Measurements from ENCODE around the gene GLIS1. TPM values are rescaled to one million over a fixed set of nuclear protein-coding genes. Genes with fewer than 3 reads are reported as not detected.

The GLIS1 gene
- total and polyA plus RNA-seq, 7 donors: 0.03 to 0.40 (median 0.15) TPM

DNA sequence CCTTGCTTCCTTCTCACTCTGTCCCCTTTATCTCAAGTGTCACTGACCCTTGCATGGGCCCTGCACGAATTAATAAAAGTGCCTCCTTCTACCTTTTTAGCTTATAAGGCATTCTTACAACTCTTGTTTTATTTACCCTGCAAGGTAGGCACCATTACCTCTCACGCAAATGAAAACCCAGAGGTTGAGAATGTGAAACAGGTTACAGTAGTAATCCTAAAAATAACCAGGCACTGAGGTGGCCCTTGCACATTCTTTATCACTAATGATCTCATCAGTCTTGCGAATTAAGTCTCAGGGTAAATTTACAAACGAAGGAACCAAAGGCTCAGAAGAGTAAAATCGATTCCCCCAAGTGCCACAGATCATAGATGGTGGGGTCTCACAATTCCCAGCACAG, 3.7 kb downstream of the GLIS1 start:
- peaks cover 12% of the 10 kb centered on the region for H3K4me1 ChIP-seq
- TF ChIP-seq, protein P1, sequence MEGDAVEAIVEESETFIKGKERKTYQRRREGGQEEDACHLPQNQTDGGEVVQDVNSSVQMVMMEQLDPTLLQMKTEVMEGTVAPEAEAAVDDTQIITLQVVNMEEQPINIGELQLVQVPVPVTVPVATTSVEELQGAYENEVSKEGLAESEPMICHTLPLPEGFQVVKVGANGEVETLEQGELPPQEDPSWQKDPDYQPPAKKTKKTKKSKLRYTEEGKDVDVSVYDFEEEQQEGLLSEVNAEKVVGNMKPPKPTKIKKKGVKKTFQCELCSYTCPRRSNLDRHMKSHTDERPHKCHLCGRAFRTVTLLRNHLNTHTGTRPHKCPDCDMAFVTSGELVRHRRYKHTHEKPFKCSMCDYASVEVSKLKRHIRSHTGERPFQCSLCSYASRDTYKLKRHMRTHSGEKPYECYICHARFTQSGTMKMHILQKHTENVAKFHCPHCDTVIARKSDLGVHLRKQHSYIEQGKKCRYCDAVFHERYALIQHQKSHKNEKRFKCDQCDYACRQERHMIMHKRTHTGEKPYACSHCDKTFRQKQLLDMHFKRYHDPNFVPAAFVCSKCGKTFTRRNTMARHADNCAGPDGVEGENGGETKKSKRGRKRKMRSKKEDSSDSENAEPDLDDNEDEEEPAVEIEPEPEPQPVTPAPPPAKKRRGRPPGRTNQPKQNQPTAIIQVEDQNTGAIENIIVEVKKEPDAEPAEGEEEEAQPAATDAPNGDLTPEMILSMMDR (IDR thresholded peaks at IDR 0.05): no peak
- no peak for DNase-seq
- no peak for ATAC-seq
- peaks cover 2 to 43% (median 8%) of the 10 kb centered on the region in 3 donors for H3K27me3 ChIP-seq (ENCODE audit: insufficient read depth in 3 of 3, low read length in 2 of 3)
- intact Hi-C loops (cut with DNase I): no loop called here
- H3K27ac ChIP-seq: no peak overlapping the region
- H3K9me3 ChIP-seq: no peaks in the 10 kb centered on the region
- no peaks in the 10 kb centered on the region for H3K36me3 ChIP-seq (ENCODE audit: insufficient read depth in 1 of 2, low read depth in 1 of 2)
- WGBS, 3 donors: 79 to 85% (median 81%) methylated on average over 5 of the region's 5 CpGs
- no peak overlapping the region for H3K4me3 ChIP-seq

DNA sequence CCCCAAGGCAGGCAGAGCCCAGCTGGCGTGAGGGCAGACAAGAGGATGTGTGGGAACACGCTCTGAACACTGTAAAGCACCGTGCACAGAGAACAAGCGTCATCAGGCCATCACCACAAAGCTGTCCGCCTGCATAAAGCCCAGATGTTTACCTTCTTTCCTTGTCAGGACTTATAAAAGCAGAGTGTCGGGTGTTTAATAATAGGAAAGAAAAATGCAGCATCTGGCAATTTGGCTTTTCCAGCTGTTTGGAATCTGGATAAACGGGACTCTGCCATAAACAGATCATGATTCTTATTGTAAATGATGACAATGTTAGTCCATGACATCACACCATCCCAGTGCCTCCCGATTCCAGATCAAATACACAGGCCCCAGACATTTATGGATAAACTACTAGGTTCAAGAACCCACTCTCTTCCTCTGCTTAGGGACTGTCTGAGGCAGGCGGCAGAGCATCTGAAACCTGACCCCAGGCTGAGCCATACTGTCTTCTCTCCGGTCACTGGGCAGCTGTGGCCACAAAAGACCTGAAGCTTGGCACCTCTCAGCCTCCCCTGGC, 4.2 kb downstream of the GLIS1 start:
- H3K27me3 ChIP-seq (ENCODE audit: insufficient read depth in 3 of 3, low read length in 2 of 3): peaks cover 2 to 38% (median 8%) of the 10 kb centered on the region in 3 donors
- TF ChIP-seq, protein P1 (IDR thresholded peaks at IDR 0.05): no peak
- H3K4me1 ChIP-seq: peaks cover 10% of the 10 kb centered on the region
- intact Hi-C loops (cut with DNase I): no loop called here
- 56 to 58% (median 57%) methylated on average over 10 of the region's 10 CpGs for WGBS, 3 donors
- no peaks in the 10 kb centered on the region for H3K36me3 ChIP-seq (ENCODE audit: insufficient read depth in 1 of 2, low read depth in 1 of 2)
- H3K9me3 ChIP-seq: no peaks in the 10 kb centered on the region
- no peak for ATAC-seq
- H3K4me3 ChIP-seq: no peak overlapping the region
- no peak overlapping the region for H3K27ac ChIP-seq
- DNase-seq: no peak

DNA sequence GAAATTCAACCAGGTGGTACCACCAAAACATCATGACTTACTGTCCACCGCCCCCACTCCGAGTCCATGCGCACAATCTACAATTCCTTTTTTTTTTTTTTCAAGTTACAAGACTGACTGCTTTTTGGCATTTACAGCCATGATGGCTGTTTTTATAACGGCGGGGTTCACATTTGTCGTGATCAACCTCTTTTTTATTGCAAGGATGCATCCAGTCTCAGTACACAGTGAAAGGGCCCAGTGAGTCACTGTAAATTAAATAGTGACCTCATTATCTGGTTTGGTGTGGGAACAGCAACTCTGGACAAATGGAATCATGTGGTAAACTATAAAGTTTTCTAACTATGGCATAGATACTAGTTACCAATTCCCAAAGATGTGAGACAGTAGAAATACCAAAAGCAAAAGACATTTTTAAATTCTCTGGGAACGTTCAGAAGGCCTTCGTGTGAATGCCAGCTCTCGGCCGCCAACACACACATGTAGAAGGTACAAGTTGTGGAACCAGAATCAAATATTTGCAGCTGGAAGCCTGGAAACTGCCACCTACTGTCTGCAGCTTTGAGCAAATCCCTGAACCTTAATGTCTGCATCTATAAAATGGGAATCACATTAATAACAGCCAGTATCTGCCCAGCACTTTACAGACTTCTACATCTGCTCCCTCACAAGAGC, 4.9 kb downstream of the GLIS1 start:
- Histone ChIP-seq H3K4me3 (no peak overlapping the region), H3K27me3 (ENCODE audit: insufficient read depth in 3 of 3, low read length in 2 of 3) (peaks cover 2 to 32% (median 8%) of the 10 kb centered on the region in 3 donors), H3K9me3 (no peaks in the 10 kb centered on the region), H3K4me1 (peaks cover 8% of the 10 kb centered on the region), H3K27ac (no peak overlapping the region), H3K36me3 (ENCODE audit: insufficient read depth in 1 of 2, low read depth in 1 of 2) (no peaks in the 10 kb centered on the region)
- TF ChIP-seq, protein P1 (IDR thresholded peaks at IDR 0.05): no peak
- intact Hi-C loops (cut with DNase I): no loop called here
- no peak for DNase-seq
- WGBS, 3 donors: 89 to 91% (median 90%) methylated on average over 10 of the region's 10 CpGs
- no peak for ATAC-seq

DNA sequence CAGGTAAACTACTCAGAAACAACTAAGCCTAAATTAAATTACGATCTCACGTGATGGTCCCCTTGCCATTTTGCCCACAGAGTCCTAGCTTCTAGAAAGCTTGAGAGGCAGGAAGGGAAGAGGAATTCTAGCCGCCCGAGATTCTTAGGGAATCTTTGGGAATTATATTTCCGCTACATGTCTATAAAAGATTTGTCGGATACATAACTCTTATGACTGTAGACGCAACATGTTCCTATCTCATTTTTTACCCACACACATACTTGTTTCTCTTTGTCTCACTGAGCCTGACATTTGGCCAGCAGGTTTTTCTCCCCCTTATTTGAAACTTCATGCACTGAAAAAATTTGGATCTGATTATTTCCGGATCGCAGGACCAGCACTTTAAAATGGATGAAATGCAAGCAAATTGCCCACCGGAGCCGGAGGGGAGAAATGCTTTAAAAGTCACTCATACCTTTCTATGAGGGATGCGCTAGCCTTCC, 5.5 kb downstream of the GLIS1 start:
- H3K27ac ChIP-seq: no peak overlapping the region
- intact Hi-C loops (cut with DNase I): no loop called here

More for the DNA sequence above, 5.5 kb downstream of the GLIS1 start:
- ATAC-seq: no peak
- no peaks in the 10 kb centered on the region for H3K36me3 ChIP-seq (ENCODE audit: insufficient read depth in 1 of 2, low read depth in 1 of 2)
- no peak overlapping the region for H3K4me3 ChIP-seq
- peaks cover 4% of the 10 kb centered on the region for H3K4me1 ChIP-seq
- whole genome bisulfite sequencing, 3 donors: 79 to 81% (median 81%) methylated on average over 12 of the region's 12 CpGs
- TF ChIP-seq, protein P1 (IDR thresholded peaks at IDR 0.05): no peak
- H3K27me3 ChIP-seq (ENCODE audit: insufficient read depth in 3 of 3, low read length in 2 of 3): peaks cover 2 to 28% (median 8%) of the 10 kb centered on the region in 3 donors
- no peaks in the 10 kb centered on the region for H3K9me3 ChIP-seq
- DNase-seq: no peak
